Naive thymus-derived CD8-positive, alpha-beta T cell (primary cell): ENCODE measurements around the gene MACROD1. TPM values are rescaled to one million over a fixed set of nuclear protein-coding genes. Genes with fewer than 3 reads are reported as not detected.

Experiments
- ATAC-seq, 2 donors: fragments of 150-1000 bp; cut with Tn5 transposase in 1 of 2; sonication (Bioruptor Pico), chemical (Tn5 transposase) in 1 of 2; 1 replicate in 1 of 2; 2 replicates in 1 of 2; pipeline ENCODE4 v1.10.0; 2021; ENCODE audit warnings: mild to moderate bottlenecking in 2 of 2, moderate library complexity in 2 of 2
- POLR2A ChIA-PET: fragments of 350-600 bp; sonication (Branson Sonifier 250); formaldehyde crosslinking; loops from one replicate; lab custom pipeline; 2021; ENCODE audit warnings: antibody characterized with exemption; lab: Charles Lee
- DNase-seq, 10 donors: peaks; one replicate each; pipeline versions ENCODE4 v3.0.0 to v3.0.0-alpha.2; 2020 to 2022
- H3K27ac Mint-ChIP-seq, 10 donors: one replicate each; pipeline ENCODE4 v1.8.0; 2020 to 2022; ENCODE audit warnings: mild to moderate bottlenecking in 10 of 10, mixed read lengths in 10 of 10, moderate library complexity in 4 of 10, inconsistent platforms in 1 of 10
- H3K27me3 Mint-ChIP-seq, 5 donors: one replicate each; pipeline ENCODE4 v1.8.0; 2021 to 2022; ENCODE audit warnings: mixed read lengths in 5 of 5
- H3K36me3 Mint-ChIP-seq, 3 donors: one replicate each; pipeline ENCODE4 v1.8.0; 2020 to 2022; ENCODE audit warnings: mixed read lengths in 3 of 3, mild to moderate bottlenecking in 2 of 3, inconsistent platforms in 1 of 3
- H3K4me1 Mint-ChIP-seq, 4 donors: one replicate each; pipeline ENCODE4 v1.8.0; 2021 to 2022; ENCODE audit warnings: mixed read lengths in 4 of 4
- H3K4me3 Mint-ChIP-seq, 10 donors: one replicate each; pipeline ENCODE4 v1.8.0; 2020 to 2022; ENCODE audit warnings: mild to moderate bottlenecking in 10 of 10, mixed read lengths in 10 of 10, moderate library complexity in 6 of 10, inconsistent platforms in 1 of 10
- H3K9me3 Mint-ChIP-seq, 9 donors: one replicate each; pipeline ENCODE4 v1.8.0; 2020 to 2022; ENCODE audit warnings: mixed read lengths in 9 of 9, mild to moderate bottlenecking in 3 of 9, inconsistent platforms in 1 of 9, moderate library complexity in 1 of 9
- polyA plus RNA-seq, 3 donors: library from polyadenylated mRNA; unstranded; fragments of 300-500 nt; fragmentation: Illumina TruSeq; gene quantifications; one replicate each; pipeline ENCODE4 v1.2.3, GENCODE V29; 2021
- total RNA-seq, 8 experiments: library from RNA in 2 of 8; stranded (reverse) in 2 of 8; gene quantifications; one replicate each; pipeline ENCODE4 v1.2.3 and lab custom pipeline; 2021 to 2026

MACROD1 gene
- total and polyA plus RNA-seq, 5 experiments from 2014 or later, result 7.3 to 14.4 (median 10.8) TPM

DNA sequence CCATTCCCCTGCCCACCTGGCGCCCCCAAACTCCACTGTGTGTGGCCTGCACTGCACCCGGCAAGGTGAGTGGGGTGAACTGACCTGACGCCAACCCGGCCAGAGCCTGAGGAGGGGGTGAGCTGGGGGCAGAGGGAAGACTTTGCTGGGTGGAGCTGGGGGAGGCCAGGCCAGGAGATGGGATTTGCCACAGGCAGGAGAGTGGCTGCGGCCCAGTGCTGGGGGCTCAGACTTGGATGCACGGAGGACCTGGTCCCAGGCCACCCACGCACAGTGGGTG is 148.0 kb downstream of the MACROD1 start:
- POLR2A ChIA-PET, result no interaction called here
- no peaks in the 10 kb centered on the region for H3K36me3 Mint-ChIP-seq
- H3K27me3 Mint-ChIP-seq, result no peaks in the 10 kb centered on the region
- no peak overlapping the region for H3K4me3 Mint-ChIP-seq
- no peaks in the 10 kb centered on the region for H3K9me3 Mint-ChIP-seq
- no peaks in the 10 kb centered on the region for H3K4me1 Mint-ChIP-seq
- H3K27ac Mint-ChIP-seq, result no peak overlapping the region
- ATAC-seq (no peak), DNase-seq (no peak)

DNA sequence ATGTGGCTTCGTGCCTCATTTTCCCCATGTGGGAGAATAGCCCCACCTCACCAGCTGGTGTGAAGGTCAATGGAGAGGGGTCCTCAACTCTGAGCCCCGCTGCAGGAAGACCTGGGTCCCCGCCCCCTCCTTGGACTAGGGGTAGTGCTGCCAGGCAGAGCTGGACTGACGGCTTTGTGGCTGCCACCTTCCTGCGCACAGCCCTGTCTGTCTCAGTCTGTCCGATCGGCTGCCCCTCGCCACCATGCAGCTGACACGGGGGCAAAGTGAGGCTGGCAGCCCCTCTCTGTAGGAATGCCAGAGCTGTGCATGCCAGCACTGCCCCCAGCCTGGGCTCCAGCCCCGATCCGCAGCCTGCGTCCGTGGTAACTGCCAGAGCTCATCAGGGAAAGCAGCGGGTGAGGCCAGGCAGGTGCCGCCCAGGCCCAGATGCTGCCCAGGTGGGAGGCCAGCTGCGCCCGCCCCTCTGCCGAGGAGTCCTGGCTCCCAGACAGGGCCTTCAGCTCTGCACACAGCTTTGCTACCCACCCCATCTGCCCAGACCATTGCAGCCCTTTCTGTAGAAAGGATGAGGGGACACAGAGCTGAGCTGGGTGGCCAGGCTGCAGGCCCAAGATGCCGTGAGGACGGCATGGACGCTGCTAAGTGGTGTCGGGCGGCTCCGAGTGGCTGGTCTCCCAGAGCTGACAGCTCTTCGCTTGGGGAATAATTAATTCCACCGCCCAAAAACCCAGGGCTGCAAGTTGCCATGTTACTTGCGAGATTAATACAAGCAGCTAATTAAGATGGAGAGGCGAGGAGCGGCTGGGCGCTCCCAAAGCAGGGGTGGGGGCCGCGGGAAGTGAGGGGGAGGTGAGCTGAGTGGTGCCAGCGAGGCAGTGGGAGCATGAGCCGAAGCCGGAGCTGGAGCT is 149.7 kb downstream of the MACROD1 start:
- no peak for ATAC-seq
- POLR2A ChIA-PET, result interaction anchor here (1.2 kb wide), 1 partner anchor 13 kb away, joined by 3 read pairs; no protein-coding TSS in a partner anchor
- H3K27ac Mint-ChIP-seq, result no peak overlapping the region

DNA sequence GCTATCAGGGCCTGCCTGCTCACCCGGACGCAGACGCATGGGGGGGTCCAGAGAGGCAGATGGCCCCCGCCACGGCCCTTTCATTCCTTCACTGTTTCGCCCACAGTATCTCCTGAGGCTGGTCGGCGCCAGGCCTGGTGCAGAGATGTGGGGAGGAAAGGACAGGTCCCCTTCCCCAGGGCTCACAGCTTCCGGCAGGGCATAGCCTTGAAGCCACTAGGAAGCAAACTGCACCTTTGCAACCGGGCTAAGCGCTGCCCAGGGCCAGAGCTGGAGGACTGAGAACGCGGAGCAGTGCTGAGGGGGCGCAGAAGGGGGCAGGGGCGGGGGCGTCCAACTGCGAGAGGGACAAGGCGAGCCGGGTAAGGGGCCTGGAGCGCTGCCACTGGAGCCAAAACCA is 150.4 kb downstream of the MACROD1 start:
- H3K27ac Mint-ChIP-seq, result no peak overlapping the region
- H3K36me3 Mint-ChIP-seq, result peaks cover 0 to 2% (median 0%) of the 10 kb centered on the region in 3 donors
- no peak for ATAC-seq
- no peaks in the 10 kb centered on the region for H3K4me1 Mint-ChIP-seq
- POLR2A ChIA-PET, result interaction anchor here (0.5 to 1.2 kb wide), 2 partner anchors 14 to 169 kb away, joined by 3 read pairs; no protein-coding TSS in a partner anchor
- peaks cover 0 to 7% (median 0%) of the 10 kb centered on the region in 9 donors for H3K9me3 Mint-ChIP-seq
- DNase-seq, result no peak
- H3K4me3 Mint-ChIP-seq, result no peak overlapping the region
- H3K27me3 Mint-ChIP-seq, result peaks cover 0 to 9% (median 0%) of the 10 kb centered on the region in 5 donors

More for the DNA sequence above, 149.7 kb downstream of the MACROD1 start:
- Mint-ChIP-seq H3K27me3 (peaks cover 0 to 2% (median 0%) of the 10 kb centered on the region in 5 donors), H3K36me3 (no peaks in the 10 kb centered on the region), H3K4me3 (no peak overlapping the region), H3K9me3 (no peaks in the 10 kb centered on the region), H3K4me1 (no peaks in the 10 kb centered on the region)
- DNase-seq, result no peak

DNA sequence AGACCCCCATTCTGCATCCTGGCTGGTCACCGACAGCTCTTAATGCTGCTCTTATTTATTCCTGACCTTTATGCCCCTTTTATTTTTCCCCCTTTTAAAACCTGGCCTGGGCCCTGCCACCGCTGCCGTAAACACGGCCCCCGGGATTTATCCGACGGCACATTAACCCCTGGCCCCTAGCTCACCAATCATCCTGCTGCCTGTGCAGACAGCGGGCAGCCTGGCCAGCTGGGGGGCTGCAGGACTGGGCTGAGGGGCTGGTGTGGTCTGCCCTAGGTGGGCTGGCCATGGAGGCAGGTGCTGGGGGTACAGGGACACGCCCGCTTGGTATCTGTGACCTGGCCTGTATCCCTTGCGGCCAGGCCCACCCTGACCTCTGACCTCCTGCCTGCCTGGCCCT is 151.6 kb downstream of the MACROD1 start:
- no peak for ATAC-seq
- H3K9me3 Mint-ChIP-seq, result peaks cover 0 to 13% (median 0%) of the 10 kb centered on the region in 9 donors
- H3K36me3 Mint-ChIP-seq, result peaks cover 0 to 6% (median 0%) of the 10 kb centered on the region in 3 donors
- peak overlapping the region in 1 of 10 donors; percentile 11 for H3K27ac Mint-ChIP-seq
- H3K4me3 Mint-ChIP-seq, result no peak overlapping the region
- no peaks in the 10 kb centered on the region for H3K4me1 Mint-ChIP-seq
- H3K27me3 Mint-ChIP-seq, result peaks cover 0 to 18% (median 3%) of the 10 kb centered on the region in 5 donors
- no peak for DNase-seq
- POLR2A ChIA-PET, result no interaction called here

DNA sequence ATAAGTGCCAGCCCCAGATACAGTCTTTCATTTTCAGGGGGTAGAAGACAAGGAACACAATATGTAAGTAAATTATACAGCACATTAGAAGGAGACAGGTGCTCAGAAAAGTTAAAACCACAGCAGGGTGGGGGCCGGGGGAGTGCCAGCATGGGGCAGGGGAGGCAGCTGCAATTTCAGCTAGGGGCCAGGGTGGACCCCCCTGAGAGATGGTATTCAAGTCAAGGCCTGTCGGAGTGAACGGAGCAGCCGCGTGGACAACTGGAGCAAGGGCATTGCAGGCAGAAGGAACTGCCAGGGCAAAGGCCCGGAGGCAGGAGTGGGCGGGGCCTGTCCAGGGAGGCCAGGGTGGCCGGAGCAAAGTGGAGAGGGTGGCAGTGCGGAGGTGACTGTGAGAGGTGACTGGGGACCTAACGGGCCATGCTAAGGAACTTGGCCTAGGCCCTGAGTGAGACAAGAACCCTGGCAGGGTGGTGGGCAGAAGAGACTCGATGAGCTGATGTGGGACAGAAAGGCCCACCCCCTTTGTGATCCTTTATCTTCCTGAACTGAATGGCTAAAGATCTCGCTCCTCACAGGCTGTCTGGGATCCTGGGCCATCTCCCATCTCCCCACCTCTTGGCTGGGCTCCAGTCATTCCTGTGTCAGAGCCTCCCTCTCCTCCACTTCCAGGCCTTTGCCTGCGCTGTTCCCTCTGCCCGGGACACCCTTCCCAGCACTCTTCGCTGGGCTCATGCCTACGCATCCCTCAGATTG is 152.6 kb downstream of the MACROD1 start:
- peak overlapping the region in 1 of 10 donors; percentile 71 for H3K27ac Mint-ChIP-seq
- peaks cover 0 to 13% (median 0%) of the 10 kb centered on the region in 9 donors for H3K9me3 Mint-ChIP-seq
- H3K4me1 Mint-ChIP-seq, result peaks cover 0 to under 1% (median under 1%) of the 10 kb centered on the region in 4 donors
- H3K4me3 Mint-ChIP-seq, result no peak overlapping the region
- POLR2A ChIA-PET, result no interaction called here
- ATAC-seq (no peak), DNase-seq (no peak)
- H3K27me3 Mint-ChIP-seq, result peaks cover 2 to 23% (median 13%) of the 10 kb centered on the region in 5 donors
- peaks cover 0 to 6% (median 0%) of the 10 kb centered on the region in 3 donors for H3K36me3 Mint-ChIP-seq

DNA sequence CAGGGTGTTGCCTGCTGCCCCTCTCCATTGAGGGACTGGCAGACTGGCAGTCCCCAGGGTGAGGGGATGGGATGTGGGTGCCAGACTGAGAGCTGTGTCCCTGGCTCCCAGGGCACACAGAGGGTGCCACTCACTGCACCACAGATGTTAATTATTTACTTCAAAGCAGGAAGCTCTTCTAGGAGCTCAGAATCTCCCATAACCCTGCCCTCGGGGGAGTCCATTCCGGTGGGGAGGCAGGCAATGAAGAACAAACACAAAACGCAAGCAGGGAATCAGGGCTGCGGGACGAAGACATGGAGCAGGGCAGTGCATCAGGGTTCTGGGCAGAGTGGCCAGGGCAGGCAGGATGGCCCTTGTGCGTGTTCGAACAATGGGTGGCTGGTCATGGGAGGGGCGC is 154.5 kb downstream of the MACROD1 start:
- peaks cover 0 to 13% (median 0%) of the 10 kb centered on the region in 9 donors for H3K9me3 Mint-ChIP-seq
- H3K27me3 Mint-ChIP-seq, result peaks cover 9 to 41% (median 32%) of the 10 kb centered on the region in 5 donors
- POLR2A ChIA-PET, result no interaction called here
- H3K36me3 Mint-ChIP-seq, result peaks cover 0 to 6% (median 2%) of the 10 kb centered on the region in 3 donors
- peaks cover 12 to 18% (median 16%) of the 10 kb centered on the region in 4 donors for H3K4me1 Mint-ChIP-seq
- no peak overlapping the region for H3K27ac Mint-ChIP-seq
- ATAC-seq (no peak), DNase-seq (no peak)
- no peak overlapping the region for H3K4me3 Mint-ChIP-seq

DNA sequence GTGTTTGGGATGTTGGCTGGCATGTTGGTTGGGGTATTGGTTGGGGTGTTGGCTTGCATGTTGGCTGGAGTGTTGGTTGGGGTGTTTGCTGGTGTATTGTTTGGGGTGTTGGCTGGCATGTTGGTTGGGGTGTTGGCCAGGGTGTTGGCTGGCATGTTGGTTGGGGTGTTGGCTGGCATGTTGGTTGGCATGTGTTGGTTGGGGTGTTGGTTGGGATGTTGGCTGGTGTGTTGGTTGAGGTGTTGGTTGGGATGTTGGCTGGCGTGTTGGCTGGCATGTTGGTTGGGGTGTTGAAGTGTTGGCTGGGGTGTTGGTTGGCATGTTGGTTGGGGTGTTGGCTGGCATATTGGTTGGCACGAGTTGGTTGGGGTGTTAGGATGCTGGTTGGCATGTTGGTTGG is 155.1 kb downstream of the MACROD1 start:
- Mint-ChIP-seq H3K27me3 (peaks cover 9 to 44% (median 36%) of the 10 kb centered on the region in 5 donors), H3K4me1 (peaks cover 12 to 18% (median 16%) of the 10 kb centered on the region in 4 donors)

DNA sequence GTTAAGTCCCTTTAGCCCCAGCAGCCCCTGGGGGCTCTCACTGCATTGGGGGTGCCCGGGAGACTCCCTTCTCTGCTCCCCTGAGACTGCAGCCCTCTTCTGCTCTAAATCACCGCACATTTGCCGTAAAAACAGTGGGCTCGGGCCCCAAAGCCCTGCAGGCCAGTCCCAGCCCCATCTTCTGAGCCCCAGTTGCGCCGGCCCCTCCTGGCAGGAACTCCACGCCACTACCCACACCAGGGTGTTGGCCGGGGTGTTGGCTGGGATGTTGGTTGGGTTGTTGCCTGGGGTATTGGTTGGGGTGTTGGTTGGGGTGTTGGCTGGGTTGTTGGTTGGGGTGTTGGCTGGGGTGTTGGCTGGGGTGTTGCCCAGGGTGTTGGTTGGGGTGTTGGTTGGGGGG is 156.2 kb downstream of the MACROD1 start:
- peaks cover 0 to 6% (median 2%) of the 10 kb centered on the region in 3 donors for H3K36me3 Mint-ChIP-seq
- H3K9me3 Mint-ChIP-seq, result peaks cover 0 to 13% (median 0%) of the 10 kb centered on the region in 9 donors
- no peak overlapping the region for H3K4me3 Mint-ChIP-seq
- H3K27ac Mint-ChIP-seq, result no peak overlapping the region
- H3K4me1 Mint-ChIP-seq, result peaks cover 12 to 18% (median 16%) of the 10 kb centered on the region in 4 donors
- H3K27me3 Mint-ChIP-seq, result peaks cover 9 to 44% (median 36%) of the 10 kb centered on the region in 5 donors
- POLR2A ChIA-PET, result no interaction called here
- ATAC-seq (no peak), DNase-seq (no peak)

More for the DNA sequence above, 155.1 kb downstream of the MACROD1 start:
- no peak for ATAC-seq
- Mint-ChIP-seq H3K27ac (no peak overlapping the region), H3K36me3 (peaks cover 0 to 6% (median 2%) of the 10 kb centered on the region in 3 donors), H3K9me3 (peaks cover 0 to 13% (median 0%) of the 10 kb centered on the region in 9 donors), H3K4me3 (no peak overlapping the region)
- no peak for DNase-seq
- POLR2A ChIA-PET, result no interaction called here

DNA sequence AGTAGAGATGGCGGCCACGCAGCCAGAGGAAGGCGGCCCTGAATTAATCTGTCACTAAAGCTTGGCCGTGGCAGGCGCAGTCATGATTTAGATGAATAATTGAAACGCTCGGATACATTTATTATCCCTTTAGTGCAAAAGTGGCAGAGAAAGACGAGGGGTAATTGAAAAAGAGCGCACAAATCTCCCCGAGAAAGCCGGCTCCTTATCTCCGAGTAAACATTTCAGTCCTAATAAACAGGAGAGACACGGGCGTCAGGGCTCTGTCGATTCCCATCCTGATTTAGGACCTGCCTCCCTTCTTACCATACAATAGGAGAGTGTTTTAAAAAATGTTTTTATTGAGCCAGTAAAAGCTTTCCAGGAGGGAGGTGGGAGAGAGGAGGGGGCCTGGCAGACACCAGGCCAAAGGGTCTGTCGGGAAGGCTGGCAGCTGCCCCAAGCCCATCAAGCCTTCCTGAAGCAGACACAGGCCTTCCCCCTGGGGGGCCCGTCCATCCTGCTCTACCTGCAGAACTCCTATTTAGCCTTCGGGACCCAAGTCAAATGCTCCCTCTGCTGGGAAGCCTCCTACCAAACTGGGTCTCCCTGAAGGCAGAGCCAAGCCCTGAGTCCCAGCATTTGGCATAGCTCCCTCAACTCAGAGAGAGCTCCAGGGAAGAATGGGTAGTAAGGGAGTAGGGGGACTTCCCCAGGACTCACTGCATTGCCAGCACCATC is 156.8 kb downstream of the MACROD1 start:
- Mint-ChIP-seq H3K36me3 (peaks cover 0 to 6% (median 2%) of the 10 kb centered on the region in 3 donors), H3K27me3 (peaks cover 9 to 44% (median 36%) of the 10 kb centered on the region in 5 donors), H3K4me1 (peaks cover 12 to 18% (median 16%) of the 10 kb centered on the region in 4 donors), H3K4me3 (no peak overlapping the region), H3K9me3 (peaks cover 0 to 13% (median 0%) of the 10 kb centered on the region in 9 donors), H3K27ac (no peak overlapping the region)
- ATAC-seq, result no peak
- POLR2A ChIA-PET, result no interaction called here
- no peak for DNase-seq

DNA sequence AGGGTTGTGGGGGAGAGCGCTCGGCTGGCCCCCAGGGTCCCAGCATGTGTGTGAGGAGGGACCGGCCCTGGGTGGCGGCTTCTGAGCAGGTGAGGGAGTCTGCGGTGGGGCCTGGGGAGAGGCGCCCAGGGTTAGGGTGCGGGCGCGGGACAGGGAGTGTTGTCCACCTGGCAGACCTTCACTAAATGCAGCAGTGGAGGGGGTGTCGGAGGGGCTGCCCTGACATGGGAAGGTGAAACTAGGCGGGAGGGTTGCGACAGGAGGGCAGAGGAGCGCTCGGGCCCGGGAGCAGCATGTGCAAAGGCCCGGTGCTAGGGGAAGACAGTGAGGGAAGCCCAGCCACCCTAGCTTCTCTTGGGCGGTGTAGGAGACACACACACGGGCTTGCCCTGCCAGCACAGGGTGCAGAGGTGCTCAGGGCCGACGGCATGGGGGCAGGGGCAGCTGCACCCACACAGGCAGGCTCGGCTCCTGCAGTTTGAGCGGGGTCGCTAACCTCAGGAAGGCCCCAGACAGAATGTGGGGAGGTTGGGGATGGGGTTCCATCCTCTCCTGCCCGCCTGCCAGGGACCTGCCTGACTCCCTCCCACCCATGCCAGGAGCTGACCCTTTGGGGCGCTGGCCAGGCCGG is 157.5 kb downstream of the MACROD1 start:
- peaks cover 9 to 44% (median 36%) of the 10 kb centered on the region in 5 donors for H3K27me3 Mint-ChIP-seq
- peaks cover 0 to 6% (median 2%) of the 10 kb centered on the region in 3 donors for H3K36me3 Mint-ChIP-seq
- H3K4me3 Mint-ChIP-seq, result peak overlapping the region in 5 of 10 donors; percentile 41 to 89 (median 74)
- peak overlapping the region in 1 of 10 donors; percentile 53 for H3K27ac Mint-ChIP-seq
- H3K4me1 Mint-ChIP-seq, result peaks cover 12 to 18% (median 16%) of the 10 kb centered on the region in 4 donors
- H3K9me3 Mint-ChIP-seq, result peaks cover 0 to 13% (median 0%) of the 10 kb centered on the region in 9 donors
- no peak for DNase-seq
- POLR2A ChIA-PET, result no interaction called here
- no peak for ATAC-seq

DNA sequence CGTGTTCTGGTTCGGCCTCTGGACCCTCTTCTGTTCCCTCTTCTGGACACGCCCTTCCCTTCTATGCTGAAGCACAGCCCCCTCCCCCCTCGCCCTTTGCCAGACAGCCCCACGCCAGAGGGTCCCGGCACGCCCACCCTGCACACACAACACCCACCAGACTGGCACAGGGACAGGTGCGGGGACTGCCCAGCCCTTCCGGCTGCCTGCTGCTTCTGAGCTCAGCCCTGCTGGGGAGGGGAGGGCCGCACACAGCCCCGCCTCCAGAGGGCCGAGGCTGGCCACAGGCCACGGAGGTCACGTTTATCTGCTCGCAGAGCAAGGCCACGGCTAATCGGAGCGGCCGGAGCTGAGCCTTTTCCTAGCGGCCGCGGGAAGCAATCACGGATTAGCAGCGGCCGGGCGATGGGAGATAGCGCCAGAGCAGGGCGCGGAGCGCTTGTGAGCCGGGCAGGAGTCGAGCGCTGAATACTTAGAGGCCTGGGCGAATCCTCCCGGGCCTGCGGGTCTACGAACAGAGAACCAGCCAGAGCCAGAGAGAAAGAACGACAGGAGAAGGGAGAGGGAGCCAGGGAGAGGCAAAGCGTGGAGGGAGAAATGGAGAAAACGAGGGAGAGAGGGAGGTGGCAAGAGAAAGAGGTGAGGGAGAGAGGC is 158.2 kb downstream of the MACROD1 start:
- Mint-ChIP-seq H3K4me1 (peaks cover 12 to 18% (median 16%) of the 10 kb centered on the region in 4 donors), H3K36me3 (peaks cover 0 to 6% (median 2%) of the 10 kb centered on the region in 3 donors), H3K4me3 (peak overlapping the region in 8 of 10 donors; percentile 16 to 89 (median 68)), H3K27me3 (peaks cover 9 to 44% (median 36%) of the 10 kb centered on the region in 5 donors), H3K27ac (peak overlapping the region in 2 of 10 donors; percentile 35 to 53), H3K9me3 (peaks cover 0 to 13% (median 0%) of the 10 kb centered on the region in 9 donors)
- POLR2A ChIA-PET, result interaction anchor here (0.5 kb wide), 1 partner anchor 211 kb away, joined by 3 read pairs; no protein-coding TSS in a partner anchor
- DNase-seq (no peak), ATAC-seq (peak; percentile 62 to 66)
